NCI-H1417 (cell line): ENCODE measurements around the gene GAL3ST2.
A peak's percentile ranks its signal among the peaks of the same experiment; 100 is the strongest.
"Not testable (repeated sequence)": the region's sequence is repeated elsewhere in the genome, so short reads cannot be mapped to it uniquely, and the experiment has no call there.

Experiments
- DNase-seq, 3 experiments: peaks; one replicate each; lab custom pipeline; 2025; lab: John Stamatoyannopoulos, UW

The GAL3ST2 gene

DNA sequence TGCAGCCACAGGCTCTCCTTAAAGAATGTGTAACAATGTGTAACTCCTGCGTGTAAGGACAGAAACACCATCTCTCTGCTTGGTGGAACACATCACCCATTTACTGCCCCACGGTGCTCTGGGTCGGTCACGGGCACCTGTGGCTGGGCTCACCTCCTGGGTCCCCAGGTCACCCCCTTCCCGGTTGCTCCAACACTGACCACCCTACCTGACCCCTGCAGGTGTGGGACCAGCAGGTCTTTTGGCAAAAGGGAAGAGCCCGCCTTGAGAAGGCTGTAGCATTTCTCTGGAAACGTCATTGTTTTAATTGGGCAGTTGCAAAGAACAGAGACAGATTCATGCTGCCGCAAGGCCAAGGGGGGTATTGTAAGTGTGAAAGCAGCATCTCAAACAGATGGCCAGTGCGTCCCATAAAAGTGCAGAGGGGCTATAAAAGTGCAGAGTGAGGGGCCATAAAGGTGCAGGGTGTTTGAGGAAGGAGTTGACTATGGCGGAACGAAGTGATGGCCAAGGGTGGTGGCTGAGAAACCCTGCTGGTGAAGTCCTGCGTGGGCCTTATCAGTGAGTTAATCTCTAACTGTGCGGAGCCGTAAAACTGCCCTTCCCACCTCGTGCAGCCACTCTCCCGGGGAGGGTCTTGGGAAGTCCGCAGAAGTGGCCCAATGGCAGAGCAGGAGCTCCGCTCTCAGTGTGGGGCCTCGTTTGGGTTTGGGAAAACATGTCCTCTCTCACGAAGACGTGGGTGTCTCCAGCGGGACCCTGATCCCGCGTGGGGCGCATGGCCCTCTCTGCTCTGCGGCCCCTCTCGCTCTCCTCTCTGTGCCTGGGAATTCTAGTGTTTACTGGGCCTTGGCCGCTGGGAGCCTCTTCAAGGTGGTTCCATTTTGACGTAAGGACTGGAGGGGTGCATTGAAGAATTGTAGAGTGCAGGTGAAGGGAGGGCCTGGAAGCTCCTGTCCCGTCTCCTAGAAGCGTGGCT lies 18.7 kb downstream of the GAL3ST2 start:
- no peak for DNase-seq

DNA sequence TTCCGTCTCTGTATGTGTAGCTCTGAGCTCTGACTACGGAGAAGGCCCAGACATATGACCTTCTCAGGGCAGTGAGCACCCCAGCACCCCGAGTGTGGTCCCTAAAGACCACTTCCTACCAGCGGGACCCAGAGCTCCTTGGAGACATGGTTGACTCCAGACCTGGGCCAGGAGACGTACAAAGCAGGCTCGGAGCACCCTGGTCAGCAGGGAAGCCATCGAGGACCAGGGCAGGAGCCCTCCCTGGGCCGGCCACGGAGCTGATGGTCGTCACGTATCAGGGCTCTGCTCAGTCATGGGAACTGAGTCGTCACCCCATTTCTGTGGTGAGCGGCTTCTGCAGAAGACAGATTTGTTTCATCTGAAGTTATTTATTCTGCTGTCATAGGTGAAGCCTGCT lies 19.6 kb downstream of the GAL3ST2 start:
- no peak for DNase-seq

DNA sequence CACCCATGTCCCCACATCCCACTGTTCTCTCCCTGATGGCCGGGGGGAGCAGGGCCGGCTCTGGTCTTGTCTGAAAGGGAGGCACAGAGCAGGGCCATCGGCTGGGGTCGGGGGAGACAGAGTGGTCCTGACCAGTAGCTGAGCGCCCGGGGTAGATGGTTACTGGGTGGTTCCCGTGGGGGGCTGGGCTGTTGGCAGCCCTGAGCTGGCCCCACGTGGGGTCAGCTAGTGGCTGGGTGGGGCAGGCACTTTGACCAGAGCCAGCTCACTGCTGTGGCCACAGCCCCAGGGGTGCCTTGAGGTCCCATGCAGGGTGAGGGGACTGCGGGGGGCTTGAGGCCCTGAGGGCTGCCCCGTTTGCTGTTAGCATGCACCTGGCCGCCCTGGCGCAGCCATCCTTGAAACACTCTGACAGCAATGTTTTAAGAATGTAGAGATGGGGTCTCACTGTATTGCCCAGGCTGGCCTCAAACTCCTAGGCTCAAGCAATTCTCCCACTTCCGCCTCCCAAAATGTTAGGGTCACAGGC lies 20.1 kb downstream of the GAL3ST2 start:
- DNase-seq = no peak

DNA sequence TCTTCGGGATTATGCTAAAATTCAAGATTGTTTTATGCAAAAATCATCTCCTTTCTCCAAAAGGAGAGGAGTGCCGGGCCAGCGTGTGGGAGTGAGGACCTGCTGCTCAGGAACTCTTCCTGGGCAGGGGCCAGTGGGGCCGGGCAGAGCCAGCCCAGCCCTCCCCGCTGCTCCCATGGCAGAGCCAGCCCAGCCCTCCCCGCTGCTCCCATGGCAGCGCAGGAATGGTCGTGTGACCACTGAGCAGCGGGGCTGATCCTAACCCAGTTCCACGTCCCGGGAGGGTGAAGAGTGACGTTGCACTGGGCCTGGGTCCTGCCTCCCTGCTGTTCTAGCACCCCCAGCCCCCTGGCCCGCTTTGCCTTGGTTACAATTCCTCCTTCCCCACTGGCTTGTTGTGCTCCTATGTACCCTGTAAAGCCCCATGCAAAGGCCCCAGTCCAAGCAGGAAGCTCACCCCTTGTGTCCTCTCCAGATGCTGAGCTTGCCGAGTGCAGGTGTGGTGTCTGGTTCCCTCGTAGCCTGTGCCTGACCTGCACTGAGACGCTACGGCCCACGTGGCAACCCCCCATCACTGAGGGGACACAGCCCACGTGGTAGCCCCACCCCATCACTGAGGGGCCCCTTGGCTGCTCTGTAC lies 20.9 kb downstream of the GAL3ST2 start:
- DNase-seq = no peak

DNA sequence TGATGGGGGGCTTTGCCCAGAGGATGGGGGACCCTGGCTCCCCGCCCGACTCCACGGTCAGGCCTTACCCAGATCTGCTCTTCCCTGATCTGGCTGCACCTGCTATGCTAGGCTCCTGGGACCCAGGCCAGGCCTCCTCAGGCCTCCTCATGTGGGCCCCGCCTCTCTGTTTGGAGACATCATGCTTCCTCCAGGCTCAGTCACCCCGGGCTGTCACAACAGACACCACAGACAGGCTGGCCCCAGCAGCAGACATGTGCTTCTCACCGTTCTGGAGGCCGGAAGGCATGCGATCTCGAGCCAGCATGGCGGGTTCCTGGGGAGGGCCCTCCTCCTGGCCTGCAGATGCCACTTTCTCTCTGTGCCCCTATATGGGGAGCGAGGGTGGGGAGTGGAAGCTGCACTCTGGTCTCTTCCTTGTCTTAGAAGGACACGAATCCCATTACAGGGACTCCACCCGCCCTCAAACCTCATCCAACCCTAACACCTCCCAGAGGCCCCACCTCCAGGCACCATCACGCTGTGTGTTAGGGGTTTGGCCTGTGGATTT lies 21.5 kb downstream of the GAL3ST2 start:
- DNase-seq = no peak

DNA sequence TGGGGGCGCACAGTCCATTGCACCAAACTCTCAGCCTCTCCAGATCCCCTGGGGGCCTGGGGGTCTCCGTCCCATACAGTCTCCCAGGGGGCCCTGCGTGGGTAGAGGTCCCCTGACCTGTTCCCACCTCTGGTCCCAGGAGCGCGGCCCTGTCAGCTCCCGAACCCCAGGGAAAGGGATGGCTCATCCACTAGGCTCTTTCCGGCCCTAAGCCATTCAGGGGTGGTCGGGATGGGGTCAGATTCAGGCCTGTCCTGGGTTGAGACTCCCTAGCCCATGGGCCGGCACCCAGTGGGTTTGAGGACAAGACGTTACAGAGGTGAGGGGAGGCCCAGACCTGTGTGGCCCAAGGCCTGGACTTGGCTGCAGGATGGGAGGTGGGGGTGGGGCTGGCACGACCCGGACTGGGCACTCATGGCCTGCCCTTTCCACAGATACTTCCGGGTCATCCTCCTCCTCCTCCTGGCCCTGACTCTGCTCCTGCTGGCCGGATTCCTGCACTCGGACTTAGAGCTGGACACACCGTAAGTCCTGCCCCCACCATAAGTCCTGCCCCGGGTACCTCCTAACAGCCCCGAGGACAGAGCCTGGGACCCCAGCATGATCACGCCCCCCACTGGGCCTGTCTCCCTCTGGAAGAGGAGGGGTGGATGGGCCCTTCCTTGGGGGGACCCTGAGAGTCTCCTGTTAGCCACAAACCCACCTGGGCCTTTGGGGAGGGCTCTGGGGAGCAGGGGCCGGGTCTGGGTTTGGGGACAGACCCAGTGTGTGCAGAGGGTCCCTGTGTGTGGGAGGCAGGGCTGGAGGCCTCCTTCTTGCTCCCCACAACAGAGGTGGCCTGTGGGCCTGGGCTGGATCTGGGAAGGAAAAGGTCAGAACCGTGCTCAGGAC lies 22.3 kb downstream of the GAL3ST2 start:
- no peak for DNase-seq

DNA sequence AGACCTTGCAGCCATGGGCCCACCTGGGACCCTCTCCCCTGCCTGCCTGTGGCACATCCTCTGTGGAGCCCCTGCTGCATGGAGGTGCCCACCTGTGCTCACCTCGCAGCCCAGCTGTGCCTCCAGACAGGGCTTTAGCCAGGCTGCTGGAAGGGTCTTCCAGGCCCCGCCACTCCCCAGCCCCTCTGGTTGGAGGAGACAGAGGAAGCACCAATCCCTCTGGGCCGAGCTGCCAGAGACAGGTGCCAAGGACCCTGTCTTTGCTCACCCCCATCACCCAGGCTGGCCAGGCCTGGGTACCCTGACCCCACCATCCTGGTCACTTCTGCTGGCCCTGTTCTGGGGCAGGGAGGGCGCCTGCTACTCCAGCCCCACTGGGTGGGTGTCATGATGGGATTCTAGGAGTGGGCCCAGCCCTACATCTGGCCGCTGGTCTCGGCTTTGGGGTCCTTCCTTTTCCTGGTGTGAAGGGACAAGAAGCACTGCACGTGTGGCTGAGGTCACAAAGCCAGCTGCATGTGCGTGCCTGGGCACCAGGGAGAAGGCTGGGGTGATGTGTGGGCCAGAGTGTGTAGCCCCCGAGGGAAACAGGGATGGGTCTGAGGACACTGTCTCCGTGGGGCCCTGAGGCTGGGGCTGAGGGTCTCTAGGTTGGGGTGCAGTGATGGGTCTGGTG lies 23.0 kb downstream of the GAL3ST2 start:
- DNase-seq = no peak

DNA sequence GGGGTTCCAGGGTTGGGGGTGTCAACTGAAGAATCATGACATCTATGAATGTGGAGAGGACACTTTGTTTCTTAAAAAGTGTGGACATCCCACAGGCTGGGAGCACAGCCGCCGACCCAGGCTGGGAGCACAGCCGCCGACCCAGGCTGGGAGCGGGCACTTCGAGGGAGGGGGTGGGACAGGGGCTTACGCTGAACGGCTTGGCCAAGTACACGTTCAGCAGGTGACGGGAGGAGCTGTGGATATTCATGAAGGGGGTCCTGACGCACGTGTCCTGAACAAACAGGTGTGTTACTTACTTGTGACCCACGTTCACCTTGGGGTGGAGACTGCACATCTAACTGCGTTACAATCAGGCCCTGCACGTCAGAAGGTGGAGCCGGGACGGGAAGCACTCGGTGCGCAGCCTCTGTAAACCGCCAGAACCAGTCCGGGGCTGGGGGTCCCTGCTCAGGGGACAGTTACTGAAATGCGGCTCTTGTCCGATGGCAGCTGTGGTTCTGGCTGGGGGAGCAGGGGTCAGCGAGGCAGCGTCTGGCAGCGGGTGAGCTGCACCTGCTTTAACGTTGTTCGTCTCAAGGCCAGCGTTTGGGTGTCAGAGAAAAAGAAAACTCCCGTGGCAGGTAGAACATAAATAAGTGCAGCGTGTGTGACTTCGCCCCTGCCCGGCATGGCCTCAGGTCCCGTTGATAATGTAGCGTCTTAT lies 23.7 kb downstream of the GAL3ST2 start:
- not testable (repeated sequence) for DNase-seq

DNA sequence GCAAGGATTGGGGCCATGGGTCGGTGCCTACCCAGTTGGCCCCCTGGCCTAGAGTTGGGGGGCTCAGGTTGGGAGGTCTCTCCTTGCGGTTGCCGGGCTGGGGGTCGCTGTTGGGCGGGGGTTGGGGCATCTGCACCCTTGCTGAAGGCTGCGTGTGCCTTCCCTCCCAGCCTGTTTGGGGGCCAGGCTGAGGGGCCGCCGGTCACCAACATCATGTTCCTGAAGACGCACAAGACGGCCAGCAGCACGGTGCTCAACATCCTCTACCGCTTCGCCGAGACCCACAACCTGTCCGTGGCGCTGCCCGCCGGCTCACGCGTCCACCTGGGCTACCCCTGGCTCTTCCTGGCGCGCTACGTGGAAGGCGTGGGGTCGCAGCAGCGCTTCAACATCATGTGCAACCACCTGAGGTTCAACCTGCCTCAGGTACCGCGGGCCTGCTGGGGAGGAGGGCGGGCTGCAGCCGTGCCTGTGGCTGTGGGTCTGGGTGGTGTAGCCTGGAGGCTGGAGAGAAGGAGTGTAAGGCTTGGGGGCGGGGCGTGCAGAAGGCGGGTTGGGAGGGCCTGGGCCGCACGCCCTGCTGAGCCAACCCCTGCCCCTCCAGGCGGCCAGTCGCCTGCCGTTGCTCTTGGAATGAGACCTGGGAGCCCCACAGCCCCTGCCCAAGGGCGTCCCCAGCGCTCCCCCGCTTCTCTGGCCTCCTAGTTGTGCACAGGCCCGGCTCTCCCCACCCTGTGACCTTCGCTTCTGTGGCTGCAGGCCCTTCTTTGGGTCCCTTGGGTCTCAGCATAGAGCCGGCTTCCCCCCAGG lies 25.2 kb downstream of the GAL3ST2 start:
- DNase-seq = no peak

DNA sequence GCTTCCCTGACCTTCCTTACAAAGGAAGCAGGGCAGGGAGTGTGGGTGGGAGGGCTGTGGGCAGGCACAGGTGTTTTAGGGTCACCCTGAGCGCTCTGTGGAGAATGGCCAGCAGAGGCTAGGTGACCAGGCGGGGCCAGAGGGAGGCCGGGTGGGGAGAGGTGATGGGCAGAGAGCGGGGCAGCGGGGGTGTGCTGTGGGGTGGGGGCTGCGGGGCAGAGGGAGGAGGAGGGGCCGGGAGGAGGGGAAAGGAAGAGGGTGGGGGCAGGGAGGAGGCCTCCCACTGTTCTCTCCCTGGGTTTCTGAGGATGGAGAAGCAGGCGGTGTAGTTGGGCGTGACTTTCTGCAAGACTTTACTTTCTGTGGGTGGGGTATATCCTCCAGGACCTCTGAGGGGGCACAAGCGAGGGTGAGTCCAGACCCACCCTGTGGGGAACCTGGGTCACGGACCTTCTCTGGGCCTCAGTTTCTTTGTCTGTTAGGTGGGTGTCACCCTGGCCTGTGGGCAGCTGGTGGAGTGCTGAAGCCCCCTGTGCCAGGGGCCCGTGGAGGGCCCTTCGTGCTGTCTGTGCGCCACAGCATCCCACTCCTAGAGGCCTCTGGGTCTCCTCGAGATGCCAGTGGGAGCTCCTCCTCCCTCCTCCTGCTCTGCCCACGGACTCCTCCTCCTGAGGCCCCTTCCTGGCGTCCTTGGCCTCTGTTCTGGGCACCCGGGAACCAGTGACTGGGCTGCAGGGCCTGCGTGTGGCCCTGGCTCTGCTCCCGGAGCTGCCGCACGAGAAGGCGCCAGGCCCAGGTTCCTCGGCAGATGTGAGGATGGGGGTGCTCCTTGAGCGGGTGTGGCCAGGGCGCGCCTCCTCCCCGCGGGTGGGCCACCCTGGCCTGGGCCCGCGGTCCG lies 26.0 kb downstream of the GAL3ST2 start:
- DNase-seq = no peak

DNA sequence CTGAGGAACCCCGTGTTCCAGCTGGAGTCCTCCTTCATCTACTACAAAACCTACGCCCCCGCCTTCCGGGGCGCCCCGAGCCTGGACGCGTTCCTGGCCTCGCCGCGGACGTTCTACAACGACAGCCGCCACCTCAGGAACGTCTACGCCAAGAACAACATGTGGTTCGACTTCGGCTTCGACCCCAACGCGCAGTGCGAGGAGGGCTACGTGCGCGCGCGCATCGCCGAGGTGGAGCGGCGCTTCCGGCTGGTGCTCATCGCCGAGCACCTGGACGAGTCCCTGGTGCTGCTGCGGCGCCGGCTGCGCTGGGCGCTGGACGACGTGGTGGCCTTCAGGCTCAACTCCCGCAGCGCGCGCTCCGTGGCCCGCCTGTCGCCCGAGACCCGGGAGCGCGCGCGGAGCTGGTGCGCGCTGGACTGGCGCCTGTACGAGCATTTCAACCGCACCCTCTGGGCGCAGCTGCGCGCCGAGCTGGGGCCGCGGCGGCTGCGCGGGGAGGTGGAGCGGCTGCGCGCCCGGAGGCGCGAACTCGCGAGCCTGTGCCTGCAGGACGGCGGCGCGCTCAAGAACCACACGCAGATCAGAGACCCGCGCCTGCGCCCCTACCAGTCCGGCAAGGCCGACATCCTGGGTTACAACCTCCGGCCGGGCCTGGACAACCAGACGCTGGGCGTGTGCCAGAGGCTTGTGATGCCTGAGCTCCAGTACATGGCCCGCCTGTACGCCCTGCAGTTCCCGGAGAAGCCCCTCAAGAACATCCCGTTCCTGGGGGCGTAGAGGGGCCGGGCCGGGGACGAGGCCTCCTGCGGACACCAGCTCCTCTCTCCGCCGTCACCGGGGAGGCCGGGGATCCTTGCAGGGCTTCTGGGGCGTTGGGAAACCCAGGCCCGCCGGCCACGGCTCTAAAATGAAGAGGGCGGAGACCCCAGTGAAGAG lies 27.0 kb downstream of the GAL3ST2 start:
- peak in 2 of 3 experiments; percentile 63 to 72 for DNase-seq

DNA sequence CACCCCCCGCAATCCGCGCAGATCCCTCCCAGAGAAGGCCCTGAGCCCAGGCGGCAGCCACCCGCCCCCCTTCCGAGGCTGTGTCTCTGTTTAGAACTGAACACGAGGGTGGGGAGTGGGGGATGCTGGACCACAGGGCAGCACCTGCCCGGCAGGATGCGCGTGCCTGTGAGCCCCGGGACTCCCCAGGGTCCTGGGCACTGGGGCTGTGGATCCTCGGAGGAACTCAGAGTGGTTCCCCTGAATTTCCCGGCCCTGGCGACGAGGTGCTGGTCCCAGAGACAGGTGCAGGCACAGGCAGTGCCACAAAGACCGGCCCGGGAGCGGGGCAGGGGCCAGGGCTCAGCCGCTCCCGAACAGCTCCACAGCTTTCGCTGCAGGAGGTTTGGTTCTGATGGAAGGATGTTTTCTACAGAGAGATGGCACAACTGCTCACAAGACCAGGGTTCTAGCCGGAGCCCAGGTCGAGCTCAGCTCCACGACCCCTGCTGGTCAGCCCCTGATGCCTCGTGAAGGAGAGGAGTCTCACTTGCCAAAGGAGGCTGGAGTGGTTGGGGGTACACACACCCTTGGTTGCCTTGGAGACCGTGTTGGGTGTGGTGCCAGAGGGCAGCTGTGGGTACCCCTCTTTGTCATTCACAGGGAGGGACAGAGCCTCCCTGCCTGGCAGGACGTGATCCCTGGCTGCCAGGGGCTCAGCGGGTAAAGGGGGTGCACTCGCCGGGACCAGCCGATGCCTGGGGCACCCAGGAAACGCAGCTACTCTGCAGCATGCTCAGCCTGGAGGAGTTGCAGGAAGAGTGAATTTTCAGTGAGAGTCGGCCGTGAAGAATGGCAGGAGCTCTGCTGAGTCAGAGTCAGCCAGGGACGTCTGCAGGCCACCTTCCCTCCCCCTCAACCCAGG lies 28.0 kb downstream of the GAL3ST2 start:
- peak in 2 of 3 experiments; percentile 16 to 33 for DNase-seq

DNA sequence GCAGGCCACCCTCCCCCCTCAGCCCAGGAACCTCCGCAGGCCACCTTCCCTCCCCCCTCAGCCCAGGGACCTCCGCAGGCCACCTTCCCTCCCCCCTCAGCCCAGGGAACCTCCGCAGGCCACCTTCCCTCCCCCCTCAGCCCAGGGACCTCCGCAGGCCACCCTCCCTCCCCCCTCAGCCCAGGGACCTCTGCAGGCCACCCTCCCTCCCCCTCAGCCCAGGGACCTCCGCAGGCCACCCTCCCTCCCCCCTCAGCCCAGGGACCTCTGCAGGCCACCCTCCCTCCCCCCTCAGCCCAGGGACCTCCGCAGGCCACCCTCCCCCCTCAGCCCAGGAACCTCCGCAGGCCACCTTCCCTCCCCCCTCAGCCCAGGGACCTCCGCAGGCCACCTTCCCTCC lies 29.6 kb downstream of the GAL3ST2 start:
- DNase-seq = not testable (repeated sequence)

DNA sequence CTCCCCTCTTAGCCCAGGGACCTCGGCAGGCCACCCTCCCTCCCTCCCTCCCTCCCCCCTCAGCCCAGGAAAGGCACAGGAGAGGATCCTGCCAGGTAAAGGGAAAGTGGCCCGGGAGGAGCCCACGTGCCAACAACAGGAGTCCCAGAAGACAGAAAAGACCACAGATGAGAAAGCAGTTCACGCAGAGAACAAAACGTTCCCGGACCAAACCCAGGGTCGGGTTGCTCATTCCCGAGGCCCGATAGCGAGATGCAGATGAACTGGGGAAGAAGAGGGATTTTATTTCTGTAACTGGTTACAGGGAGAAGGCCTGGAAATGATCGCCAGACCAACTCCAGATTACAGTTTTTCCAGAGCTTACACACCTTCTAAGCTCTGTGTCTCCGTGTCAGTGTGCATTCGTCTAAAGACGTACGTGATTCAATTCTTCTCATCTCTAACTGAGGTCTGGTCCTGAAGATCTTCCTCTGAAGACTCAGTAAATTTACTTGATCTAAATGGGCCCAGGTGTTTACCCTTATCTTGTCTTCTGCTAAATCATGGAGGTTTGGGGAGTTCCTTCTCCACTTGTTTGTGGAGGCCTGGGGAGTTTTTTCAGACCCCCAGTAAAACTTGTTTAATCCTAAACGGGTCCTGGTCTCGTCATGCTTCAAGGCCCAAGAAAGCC lies 31.6 kb downstream of the GAL3ST2 start:
- peak in 1 of 3 experiments; percentile 6 for DNase-seq

DNA sequence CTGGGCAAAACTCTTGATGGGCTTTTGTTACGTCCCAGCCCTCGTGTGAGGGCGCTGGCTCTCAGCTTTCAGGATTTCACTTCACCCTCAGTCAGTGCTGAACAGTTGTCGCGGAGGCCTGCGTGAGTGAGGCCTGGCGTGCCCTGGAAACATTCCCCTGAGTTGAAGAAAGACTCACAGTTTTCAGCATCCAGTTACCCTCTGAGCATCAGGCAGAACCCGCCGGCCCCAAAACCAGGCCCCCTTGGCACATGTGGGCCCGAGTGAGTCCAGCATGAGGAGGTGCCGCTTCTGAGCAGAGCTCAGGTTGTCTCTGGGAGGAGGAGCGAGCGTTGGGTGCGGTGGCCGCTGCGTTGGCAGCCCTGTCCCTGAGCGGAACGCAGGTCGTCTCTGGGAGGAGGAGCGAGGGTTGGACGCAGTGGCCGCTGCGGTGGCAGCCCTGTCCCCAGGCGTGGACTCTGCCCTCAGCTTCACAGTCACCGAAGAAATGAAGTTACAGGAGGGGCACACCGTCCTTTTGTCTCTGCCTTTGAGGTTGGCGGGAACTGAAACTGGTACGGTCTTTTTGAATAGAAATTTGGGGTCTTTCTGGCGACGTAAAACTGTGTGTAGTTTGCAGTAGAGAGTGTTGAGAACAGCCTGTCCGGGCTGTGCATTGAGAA lies 32.2 kb downstream of the GAL3ST2 start, which contains the start of gene NEU4:
Gene NEU4 (plus strand): TSS at position 473 of the 662 bp plus-strand sequence. CDS start 5,292 bp downstream, outside the sequence.
- DNase-seq = no peak
